K562 treated with DMSO at 1 percent for 48 hours (cell line): Measurements from ENCODE around the gene BCLAF3. TPM values are rescaled to one million over a fixed set of nuclear protein-coding genes. Genes with fewer than 3 reads are reported as not detected.

Experiments
- total RNA-seq: library from RNA; unstranded; fragments of 300-600 nt; gene quantifications from 2 replicates; pipeline ENCODE4 v1.2.3, GENCODE V29; 2022; ENCODE audit warnings: low replicate concordance; ENCODE audit errors: extremely low read depth

Gene BCLAF3
- not detected in 2 replicates for total RNA-seq

GRCh38 chrX:19990556-19991349 is at the start of gene BCLAF3:
Gene BCLAF3 (minus strand): TSS chrX:19991061. CDS start chrX:19970264, 20,797 bp downstream.

Other genes with a start within 250 kb of the BCLAF3 start
- gene SH3KBP1, start 103.5 kb downstream of the BCLAF3 start, total RNA-seq: not detected in 2 replicates
- not detected in 2 replicates for gene MAP7D2, start 125.8 kb upstream of the BCLAF3 start, total RNA-seq
- not detected in 2 replicates for gene EIF1AX, start 150.8 kb upstream of the BCLAF3 start, total RNA-seq